ENCODE results near the gene PGM5.

DNA sequence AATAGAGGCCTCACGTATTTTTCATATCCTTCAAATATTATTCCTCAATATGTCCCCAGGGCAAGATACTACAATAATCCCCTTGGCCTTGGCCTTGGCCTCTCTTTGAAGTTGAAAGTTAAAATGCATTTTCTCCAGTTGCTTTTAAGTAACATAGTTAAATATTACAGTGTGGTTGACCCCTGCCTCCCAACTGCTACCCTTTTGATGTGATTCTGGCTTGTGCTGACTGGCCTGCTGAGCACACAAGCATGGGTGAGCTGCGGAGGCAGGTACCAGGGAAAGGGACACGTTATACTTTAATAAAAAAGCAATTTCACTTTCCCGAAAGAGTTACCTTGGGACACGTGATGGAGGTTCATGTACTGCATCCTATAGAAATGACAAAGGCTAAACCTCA is 202.1 kb downstream of the PGM5 start:
- TF ChIP-seq CTCF (IDR thresholded peaks at IDR 0.05) (no peak), POLR2A (IDR thresholded peaks at IDR 0.05) (no peak)
